OCI-M2 (cell line): Measurements from ENCODE around the gene BLID.

Experiments used
- DNase-seq: peaks from one replicate; lab custom pipeline; 2025; ENCODE audit not compliant: unreplicated experiment; lab: John Stamatoyannopoulos, UW

BLID gene

DNA sequence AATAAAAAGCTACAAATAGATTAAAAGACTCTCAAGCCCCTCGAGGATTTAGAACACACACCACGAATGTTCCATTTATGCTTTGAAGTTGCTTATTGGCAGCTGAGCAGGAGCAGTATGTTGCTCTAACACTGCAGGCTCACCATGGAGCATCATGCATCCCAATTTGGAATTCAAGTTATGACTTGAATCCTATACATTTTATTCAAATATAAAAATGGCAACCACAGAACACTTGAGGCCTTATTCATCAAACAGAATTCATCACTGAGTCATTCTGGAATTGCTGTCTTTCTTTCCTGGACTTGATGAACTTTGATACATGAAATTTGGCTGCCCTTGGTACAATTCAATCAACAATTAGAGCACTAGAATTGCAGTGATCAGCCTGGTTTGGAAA, 24.5 kb upstream of the BLID start:
- no peak for DNase-seq

DNA sequence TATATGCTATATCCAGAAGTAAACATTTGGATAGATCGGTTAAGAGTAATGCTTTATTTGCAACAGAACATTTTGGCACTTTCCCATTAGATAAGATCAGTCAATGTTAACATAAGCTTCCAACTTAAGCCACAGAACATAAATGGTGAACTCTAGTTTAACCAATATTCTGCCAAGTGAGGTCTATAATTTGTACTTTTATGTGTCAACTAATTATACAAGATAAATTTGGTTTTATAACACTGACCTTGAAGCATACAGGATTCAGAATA, 23.5 kb upstream of the BLID start:
- DNase-seq = no peak

- DNase-seq = no peak
These were observed 23.0 kb upstream of the BLID start for GRCh38 chr11:122138744-122139594.

- DNase-seq = no peak
These were observed 21.2 kb upstream of the BLID start for GRCh38 chr11:122137078-122137793.

- no peak for DNase-seq
These were observed 15.1 kb upstream of the BLID start for GRCh38 chr11:122131126-122131525.

DNA sequence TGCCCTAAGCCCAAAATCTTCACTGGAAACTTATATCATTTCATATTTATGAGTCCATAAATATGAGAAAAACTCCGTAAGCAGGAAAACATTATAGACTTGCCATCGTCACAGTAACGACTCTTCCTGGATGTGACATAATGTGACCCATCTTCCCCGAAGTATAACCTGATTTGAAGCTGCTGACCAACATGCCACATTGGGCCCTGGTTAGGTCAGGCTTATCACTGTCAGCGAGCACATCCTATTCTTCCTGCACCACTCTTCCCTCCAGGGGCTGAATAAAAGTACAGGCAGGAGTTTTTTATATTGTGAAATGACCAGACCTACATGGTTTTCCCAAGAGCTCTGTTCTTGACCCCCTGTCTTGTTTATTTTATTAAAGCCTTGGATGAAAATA, 12.1 kb upstream of the BLID start:
- DNase-seq = no peak

DNA sequence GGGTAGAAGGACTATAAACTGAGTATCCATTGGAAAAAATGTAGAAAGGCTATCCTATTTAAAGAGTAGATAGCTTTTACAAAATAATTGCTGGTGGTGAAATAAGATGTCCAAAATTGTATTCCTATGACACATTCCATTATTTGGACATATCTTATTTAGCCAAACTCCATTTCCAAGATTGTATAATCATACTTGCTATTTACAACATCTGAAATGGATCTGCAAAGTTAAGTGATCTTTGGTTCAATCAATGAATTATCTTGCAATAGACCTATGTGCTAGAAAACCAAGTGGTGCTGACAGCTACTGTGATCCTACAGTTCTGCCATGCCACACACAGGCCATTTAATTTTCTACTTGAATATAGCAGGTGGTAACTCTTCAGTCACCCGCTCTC, 11.0 kb upstream of the BLID start:
- DNase-seq = no peak

DNA sequence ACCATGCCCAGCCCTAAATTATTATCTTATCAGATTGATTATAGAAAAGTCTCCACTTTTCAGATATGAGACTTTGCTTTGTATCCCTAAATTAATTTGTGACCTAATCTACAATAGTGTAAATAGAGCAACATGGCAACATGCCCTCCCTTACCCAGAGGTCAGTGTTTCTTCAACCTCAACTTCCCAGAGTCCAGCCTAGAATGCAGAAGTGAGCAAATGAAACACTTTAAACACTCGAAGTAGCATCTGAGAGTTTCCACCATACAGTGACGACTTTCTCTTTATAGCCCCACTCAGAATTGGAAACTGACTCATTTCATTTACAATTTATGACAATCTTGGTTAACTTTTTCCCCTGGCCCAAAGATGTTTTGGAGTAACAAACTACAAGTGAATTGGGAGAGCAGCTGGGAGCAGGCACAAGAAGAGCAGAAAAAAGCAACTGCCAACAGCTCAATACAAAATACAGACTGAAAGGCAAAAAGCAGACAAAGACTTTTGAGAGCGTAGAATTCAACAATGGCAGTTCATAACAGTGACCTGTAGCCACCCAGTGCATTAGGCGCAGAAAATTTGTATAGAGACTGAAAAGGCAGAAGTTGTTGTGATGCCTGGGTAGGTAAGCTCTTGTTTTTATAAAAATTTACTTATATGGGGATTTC, 10.1 kb upstream of the BLID start:
- DNase-seq = no peak

DNA sequence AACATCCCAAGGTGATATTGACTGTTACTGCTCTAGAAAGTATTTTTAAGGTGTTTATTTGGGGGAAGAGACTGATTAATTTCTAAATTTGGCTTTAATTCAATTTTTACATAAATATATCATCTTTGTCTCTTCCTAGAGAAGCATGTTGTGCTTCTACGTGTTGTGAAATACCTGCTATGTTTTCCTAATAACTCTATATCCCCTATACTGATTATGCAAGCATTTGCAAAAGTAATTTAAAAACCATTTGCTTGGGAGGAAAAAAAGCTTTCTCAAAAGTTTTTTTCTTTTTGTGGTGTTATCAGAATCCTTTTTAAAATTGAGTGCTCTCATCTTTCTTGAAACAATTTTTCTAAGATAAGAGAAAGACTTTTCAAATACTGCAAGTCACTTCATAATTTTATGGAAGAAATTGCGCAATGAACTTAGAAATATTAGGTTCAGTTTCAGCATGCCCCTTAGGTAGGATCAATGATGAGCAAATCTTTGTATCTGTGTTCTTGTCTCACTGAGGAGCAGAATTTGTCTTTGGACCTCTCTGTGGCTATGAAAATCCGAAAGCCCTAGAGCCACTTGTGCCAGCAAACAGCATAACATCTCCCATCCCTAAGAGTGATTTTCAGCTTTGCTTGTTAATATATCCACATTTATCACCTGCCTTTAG, 7.4 kb upstream of the BLID start:
- no peak for DNase-seq

- DNase-seq = no peak
These were observed 6.2 kb upstream of the BLID start for GRCh38 chr11:122122179-122122578.

DNA sequence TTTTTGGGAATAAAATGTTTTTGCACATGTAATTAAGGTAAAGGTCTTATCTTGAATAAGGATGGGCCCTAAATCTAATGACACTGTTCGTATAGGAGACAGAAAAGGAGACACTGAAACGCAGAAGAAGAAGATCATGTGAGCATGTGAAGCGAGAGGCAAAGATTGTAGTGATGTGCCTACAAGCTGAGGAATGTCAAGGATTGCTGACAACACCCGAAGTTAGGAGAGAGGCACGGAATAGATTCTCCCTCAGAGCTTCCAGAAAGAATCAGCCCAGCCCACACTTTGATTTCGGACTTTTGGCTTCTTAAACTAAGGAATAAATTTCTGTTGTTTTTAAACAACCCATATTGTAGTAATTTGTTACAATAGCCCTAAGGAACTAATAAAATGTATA, 4.1 kb upstream of the BLID start:
- DNase-seq = no peak

- no peak for DNase-seq
These were observed 576 bp upstream of the BLID start for GRCh38 chr11:122116591-122116990.

DNA sequence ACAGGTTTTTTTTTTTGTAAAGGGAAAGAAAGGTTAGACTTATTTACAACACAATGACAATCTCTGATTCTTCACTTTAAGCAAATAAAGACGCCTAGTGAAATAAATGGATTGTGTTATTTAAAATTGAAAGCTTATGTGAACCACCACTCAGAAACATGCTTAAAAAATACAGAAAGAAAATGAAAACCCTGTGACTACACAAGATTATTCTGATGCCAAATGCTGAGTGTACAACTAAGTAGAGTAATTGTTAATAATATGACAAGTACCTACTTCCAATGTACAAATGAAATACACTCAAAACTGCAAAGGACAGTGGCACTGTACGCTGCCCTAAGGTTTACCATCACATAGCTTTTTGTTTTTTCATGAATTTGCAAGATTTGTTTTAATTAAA, 1.0 kb downstream of the BLID start:
- no peak for DNase-seq

DNA sequence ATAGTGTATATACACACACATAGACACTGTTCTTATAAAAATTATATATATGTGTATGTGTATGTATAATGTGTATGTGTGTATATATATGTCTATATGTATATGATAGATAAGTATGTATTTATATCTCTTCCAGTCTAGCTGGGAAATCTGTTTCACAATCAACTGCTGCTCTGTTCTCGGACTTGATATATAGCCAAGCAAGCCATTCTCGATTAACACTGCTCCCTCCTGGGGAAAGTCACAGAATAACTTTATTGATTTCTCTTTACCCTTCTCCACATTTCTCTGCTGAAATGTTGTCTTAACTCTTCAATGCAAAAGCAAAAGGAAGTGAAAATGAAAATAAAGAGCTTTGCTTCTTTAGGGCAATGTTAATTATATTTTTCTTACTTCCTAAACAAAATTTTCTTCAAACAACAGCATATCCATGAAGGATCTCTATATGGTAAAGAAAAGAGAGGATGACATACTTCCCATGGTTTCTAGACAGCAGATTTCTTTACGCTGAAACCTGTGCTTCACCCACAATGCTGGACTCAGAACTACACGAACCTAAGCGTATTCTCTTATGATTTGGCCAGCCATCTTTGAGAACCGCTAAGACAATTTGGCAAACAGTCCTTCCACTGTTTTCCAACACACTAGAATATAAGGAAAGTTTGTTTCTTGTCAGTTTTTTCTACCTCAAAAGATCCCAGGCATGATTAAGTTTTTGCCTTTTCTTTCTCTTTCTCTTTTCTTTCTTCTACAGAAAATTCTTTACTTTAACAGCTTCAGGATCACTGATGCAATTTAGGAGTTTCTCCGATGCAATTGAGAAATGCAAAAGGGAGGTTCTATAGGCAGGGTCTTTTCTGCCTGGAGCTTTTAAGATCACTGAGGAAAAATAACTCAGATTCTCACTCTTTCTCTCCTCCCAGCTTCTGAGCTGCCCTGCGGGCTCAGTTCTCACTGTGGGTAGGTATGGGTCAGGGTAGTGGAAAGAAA, 1.9 kb downstream of the BLID start:
- DNase-seq = no peak

GRCh38 chr11:122112470-122113365, 3.3 kb downstream of the BLID start:
- DNase-seq = no peak

DNA sequence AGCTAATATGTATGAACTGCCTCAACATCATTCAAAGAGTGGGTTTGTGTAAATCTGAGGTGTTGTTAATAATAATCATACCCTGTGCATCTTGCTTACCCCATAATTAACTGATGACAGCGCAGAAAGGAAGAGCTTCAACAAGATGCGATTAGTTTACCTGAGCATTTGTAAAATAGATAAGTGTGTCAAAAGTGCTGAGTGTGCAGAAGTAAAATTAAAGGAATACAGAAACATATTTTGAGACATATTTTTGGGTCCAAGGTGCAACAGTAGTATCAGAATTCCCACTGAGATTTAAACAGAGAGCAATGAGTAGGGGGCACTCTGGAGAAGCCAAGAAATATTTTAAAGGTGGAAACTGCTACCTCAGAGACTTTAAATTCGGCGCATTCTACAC, 6.1 kb downstream of the BLID start:
- DNase-seq = no peak

DNA sequence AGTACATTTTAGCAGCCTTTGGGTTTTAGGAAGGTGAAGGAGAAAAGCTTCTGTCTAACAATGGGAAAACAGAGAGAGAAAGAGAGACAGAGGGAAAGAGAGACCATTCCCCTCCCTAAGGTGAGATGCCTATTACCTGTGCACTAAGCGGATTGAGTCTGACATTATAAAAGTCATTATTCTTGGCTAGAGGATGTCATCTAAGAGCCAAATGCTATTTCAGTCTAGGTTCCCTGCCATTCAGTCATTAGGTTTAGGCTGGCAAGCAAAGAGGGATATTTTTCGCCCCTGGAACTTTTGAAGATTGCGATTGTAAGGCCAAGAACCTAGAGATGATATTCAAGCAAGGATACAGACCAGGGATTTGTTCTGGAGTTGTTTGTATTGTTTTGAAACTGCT, 7.2 kb downstream of the BLID start:
- DNase-seq = no peak

- DNase-seq = no peak
These were observed 7.7 kb downstream of the BLID start for GRCh38 chr11:122108192-122108799.

DNA sequence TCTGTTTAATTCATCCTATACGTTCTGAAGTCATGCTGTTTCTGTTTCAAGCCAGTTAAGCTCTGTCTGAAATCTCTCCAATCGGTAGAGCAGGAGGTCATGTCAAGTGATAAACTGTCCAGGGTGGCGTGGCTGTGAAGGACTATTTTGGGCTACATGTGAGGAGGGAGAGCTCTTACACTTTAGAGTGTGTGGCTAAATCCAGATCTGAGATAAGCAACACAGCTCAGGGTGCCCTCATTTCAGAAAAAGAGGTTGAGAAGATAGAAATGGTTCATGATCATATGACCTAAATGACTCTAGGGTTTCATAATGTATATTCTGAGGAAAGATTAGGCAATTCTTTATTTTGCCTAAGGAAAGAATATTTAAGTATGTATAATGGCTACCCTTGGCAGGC, 8.4 kb downstream of the BLID start:
- no peak for DNase-seq
